Kidney capillary endothelial cell (primary cell): ENCODE results near the gene HDHD2.

Experiments used
- DNase-seq: peaks from one replicate; pipeline ENCODE4 v3.0.0-alpha.2; 2018; ENCODE audit warnings: low spot score

The HDHD2 gene

DNA sequence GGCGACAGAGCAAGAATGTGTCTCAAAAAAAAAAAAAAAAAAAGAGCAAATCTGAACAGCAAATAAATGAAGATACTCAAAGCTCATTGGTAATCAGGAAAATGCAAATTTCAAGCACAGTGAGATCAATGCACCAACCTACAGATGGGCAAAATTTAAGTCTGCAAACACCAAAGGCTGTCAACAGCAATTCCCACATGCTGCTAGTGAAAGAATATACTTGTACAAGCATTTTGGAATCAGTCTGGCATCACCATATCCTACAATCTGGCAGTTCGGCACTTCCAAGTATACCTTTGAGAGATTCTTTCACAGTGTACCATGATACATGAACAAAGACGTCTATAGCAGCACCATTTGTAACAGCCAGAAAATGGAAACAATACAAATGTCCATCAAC is 4.1 kb downstream of the HDHD2 start:
- DNase-seq = no peak

GRCh38 chr18:47143899-47144485 is 6.3 kb downstream of the HDHD2 start:
- DNase-seq = no peak

- DNase-seq = no peak
Measured at GRCh38 chr18:47143153-47143552, 7.1 kb downstream of the HDHD2 start.

DNA sequence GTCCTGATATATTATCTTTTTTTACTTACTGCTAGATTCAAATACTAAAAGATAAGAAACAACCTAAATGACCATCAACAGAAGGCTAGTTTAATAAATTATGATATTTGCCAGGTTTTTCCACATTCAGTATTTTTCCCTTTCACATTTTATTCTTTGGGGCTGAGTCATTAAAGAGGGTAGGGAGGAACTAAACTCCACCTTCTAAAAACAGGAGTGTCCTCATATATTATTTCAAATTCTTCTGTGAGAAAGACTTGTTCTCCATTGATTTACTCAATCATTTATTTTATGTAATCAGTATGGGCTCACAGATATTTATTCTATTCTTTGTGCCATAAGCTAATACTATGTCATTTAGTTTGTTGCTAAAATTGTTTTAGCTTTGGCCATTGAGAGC is 9.0 kb downstream of the HDHD2 start:
- DNase-seq = no peak

DNA sequence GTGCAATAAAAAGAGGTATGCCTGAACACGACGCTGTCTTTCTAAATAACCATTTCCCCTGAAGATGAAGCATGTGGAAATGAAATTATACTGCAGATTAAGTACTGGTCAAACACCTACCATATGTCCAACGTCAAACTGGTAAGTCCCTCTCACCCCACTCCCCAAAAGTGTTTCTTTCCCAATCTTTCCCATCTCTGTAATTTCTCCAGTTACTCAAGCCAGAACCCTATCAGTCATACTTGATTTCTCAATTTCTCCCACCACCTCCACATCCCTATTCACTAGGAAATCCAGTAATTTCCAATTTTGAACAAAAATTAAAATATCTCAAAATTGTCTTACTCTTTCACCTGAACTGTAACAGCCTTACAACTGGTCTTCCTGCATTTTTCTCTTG is 29.2 kb downstream of the HDHD2 start:
- no peak for DNase-seq

- DNase-seq = no peak
Measured at GRCh38 chr18:47120428-47120827, 29.9 kb downstream of the HDHD2 start.

- no peak for DNase-seq
Measured at GRCh38 chr18:47118981-47119380, 31.3 kb downstream of the HDHD2 start.

DNA sequence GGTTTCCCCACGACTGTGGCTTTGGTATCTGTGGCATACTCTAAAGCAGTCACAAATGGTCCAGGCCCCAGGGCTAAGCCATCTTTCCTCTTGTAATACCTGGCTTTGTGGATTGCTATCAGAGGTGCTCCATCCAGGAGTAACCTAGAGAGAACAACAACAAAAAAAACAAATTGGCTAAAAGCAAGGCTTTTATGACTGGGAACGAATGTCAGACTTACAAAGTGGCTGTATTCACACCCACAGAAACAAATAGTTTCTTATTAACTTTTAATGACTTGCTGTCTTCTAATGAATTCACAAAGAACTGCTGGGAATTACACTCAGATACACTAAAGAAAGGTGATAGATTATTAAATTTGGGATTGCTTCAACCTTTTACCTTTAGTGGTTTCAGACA is 35.1 kb downstream of the HDHD2 start:
- DNase-seq = no peak

DNA sequence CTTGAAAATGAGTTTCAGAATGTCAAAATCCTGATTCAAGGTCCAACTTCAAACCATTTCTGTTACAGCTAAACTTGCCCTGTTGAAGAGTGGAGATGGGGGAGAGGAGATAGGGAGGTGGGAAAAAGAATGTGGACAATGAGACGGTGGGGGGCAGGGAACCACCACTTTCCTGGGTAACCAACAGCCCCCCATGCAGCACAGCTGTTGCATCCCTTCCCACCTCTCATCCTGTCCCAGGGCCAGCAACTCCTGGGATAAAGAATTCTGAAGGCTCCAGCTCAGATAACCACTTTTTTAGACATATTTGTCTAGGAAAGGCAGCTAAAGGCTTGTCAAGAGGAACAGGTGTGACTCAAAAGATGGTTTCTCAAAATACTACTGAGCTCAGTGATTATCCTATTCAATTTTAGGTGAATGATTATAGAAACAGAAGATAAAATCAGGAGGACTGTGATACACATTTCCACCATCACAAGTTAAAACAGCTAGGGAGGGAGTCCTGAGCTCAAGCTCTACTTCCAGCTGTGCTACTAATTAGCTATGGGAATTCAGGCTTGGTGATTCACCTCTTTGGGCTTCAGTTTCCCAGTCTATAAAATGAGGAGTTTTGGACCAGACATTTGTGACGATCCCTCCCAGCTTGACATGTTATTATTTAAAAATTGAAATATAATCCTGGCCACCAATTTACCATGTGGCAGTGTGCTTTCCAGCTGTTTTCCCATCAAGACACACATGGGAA is 36.3 kb downstream of the HDHD2 start:
- no peak for DNase-seq

- DNase-seq = no peak
Measured at GRCh38 chr18:47110492-47111274, 39.6 kb downstream of the HDHD2 start.

GRCh38 chr18:47109720-47110119 is 40.6 kb downstream of the HDHD2 start:
- no peak for DNase-seq

DNA sequence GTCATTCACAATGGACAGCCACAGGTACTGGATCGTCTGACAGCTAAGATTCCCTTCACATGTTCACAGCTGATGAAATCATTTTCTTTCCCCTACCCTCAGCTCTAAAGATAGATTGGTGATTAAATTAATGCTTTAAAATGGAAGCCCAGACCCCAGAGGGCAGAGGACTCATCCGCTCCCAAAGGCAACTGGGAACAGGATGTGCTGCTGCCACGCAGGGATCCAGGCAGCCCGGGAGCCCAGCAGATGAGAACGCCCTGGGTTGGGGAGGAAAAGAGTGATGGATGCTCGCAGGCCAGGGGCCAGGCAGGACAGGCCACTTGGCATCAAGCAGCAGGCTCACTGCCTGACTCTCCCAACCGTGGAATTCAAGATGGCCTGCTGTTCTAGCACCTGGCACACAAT is 41.3 kb downstream of the HDHD2 start:
- no peak for DNase-seq

DNA sequence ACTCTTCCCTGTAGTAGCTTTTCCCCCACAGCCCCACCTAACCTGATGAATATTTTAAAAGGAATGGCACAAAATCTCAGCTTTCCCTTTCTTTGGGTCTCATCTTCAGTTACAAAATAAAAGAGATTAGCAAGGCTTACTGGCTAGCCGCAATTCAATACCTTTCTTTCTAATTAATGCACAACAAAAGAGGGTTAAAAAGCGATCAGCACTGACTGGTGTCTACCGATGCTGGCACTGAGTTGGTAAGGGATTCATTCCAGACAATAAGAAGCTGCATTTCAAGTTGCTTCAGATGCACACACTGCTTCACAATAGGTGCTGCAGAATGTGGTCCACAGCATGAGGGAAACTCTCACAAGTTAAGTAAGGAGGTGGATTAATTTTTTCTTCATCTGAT is 41.9 kb downstream of the HDHD2 start:
- DNase-seq = no peak

GRCh38 chr18:47100212-47100831 is 50.0 kb downstream of the HDHD2 start:
- DNase-seq = peak; percentile 40

DNA sequence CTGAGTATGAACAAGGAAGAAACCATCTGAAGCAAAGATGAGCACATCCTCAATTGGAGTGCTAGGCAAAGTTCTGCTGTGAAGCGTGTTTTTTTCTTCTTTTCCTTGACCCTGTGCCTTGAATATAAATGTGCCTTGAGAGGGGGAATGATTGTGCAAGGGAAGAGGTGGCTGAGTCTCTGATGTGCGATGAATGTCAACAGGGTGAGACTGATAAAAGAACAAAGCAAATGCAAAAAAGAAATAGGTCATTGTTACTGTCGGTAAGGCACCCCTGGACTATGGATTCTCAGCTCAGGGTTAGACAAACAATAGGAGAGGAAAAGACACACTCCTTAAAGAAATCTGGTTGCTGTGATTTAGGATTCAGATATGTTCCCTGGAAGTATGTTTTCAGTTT is 54.5 kb downstream of the HDHD2 start:
- DNase-seq = no peak

DNA sequence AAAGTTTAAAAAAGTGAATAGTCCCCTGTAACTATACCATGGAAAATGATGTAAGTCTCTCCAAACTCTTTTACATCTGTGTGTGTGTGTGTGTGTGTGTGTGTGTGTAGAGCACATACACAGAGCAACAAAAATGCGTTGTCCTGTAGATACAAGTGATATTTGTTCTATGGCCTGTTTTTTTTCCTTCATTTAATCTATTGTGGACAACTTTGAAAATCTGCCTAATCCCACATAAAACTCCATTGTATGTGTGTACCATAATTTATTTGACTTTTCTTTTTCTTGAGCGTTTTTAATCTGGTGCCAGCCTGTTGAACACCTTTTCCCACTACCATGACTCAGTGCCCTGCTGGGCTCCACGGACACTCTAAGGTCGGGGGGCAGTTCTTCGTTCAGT is 62.6 kb downstream of the HDHD2 start:
- DNase-seq = no peak

GRCh38 chr18:47081578-47081977 is 68.7 kb downstream of the HDHD2 start:
- DNase-seq = no peak

DNA sequence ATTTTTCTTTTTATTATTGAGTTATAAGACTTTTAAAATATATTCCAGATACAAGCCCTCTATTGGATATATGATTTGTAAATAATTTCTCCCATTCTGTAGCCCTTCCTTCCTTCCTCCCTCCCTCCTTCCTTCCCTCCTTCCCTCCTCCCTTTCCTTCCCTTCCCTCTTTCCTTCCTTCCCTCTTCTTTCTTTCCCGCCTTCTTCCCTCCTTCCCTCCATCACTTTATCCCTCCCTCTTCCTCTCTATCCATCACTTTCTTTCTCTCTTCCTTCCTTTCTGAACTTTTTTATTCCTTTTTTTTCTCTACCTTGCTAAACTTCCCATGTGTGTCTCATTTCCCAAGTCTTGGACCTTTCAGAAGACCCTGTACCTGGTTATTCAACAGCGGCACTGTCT is 69.4 kb downstream of the HDHD2 start:
- no peak for DNase-seq

GRCh38 chr18:47077111-47077510 is 73.2 kb downstream of the HDHD2 start:
- DNase-seq = no peak

DNA sequence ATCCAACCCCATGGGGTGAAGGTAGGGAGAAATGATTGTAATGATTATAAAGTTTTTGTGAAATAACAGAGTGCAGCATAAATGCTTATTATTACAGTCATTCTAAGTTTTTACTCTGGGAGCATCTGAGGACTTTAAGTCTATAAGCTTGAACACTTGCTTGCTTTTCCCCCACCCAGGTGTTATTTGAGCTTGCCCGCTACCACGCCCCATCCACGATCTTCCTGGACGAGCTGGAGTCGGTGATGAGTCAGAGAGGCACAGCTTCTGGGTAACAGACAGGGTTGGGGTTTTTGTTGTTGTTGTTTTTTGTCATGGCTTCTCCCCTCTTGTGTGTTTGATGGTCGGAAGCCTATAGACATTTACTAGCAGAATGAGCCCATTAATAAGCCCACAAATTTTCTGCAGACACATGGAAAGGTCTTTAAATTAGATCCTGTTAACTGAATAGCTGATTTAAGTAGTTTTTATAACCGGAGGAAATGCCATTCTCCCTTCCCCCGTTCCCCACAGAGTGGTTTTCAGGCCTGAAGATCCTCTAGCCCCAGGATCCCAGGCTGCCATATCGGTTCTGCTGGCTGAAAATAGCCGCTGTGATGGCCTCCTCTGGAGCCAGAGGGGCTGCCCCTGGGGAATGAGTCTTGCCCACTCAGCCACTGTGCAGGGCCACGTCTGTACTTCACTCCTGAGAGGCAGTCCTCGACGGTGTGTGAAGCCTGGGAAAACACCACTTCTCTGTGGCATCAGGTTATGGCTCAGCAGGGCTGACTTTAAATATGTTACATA is 75.0 kb downstream of the HDHD2 start:
- no peak for DNase-seq

DNA sequence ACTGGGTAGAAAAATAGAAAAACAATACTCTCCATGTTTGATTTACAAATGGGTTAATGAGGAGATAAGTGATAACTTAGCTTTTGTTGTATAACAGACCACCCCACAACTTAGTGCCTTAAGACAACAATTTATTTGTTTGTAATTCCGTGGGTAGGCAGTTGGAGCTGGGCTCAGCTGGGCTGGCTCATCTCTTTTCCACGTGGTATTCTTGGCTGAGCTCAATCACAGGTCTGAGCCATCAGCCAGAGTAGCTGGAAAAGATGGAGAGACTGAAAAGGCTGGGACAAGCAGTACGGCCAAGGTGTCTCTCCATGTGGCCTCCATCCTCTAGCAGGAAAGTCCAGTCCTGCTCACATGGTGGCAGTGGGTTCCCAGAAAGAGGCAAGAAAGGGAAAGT is 82.7 kb downstream of the HDHD2 start:
- DNase-seq = no peak

DNA sequence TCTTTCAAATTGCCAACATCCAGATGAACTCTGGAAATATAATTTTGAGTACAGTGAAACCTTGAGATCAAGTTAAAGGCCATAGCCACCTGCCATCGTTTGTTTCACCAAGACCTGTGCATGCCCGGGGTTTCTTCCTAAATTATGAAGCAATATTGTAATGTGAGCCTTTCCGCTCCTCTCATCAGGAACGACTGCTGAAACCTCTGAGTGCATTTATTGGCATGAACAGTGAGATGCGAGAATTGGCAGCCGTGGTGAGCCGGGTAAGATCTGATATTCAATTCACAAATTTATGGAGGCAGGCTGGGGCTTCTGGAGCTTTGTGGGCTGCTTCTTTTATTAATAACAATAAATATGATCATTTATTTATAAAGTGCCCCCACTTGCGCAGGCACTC is 87.2 kb downstream of the HDHD2 start:
- DNase-seq = no peak
